ENCODE results near the gene AMFR. TPM values are rescaled to one million over a fixed set of nuclear protein-coding genes. Genes with fewer than 3 reads are reported as not detected.

Gene AMFR
- total RNA-seq = 251 and 306 TPM in 2 replicates

GRCh38 chr16:56425439-56425832, at the start of gene AMFR:
AMFR (minus strand) TSS chr16:56425545; CDS start chr16:56425327, 218 bp downstream.
- DNase-seq (ENCODE audit: low read depth in 2 of 2) = peak; percentile 45 to 86

GRCh38 chr16:56470666-56471065, 45.3 kb upstream of the AMFR start:
- DNase-seq (ENCODE audit: low read depth in 2 of 2) = no peak

GRCh38 chr16:56470232-56470631, 44.9 kb upstream of the AMFR start:
- DNase-seq (ENCODE audit: low read depth in 2 of 2) = no peak

- no peak for DNase-seq (ENCODE audit: low read depth in 2 of 2)
Observed at GRCh38 chr16:56469748-56470147, 44.4 kb upstream of the AMFR start.

DNA sequence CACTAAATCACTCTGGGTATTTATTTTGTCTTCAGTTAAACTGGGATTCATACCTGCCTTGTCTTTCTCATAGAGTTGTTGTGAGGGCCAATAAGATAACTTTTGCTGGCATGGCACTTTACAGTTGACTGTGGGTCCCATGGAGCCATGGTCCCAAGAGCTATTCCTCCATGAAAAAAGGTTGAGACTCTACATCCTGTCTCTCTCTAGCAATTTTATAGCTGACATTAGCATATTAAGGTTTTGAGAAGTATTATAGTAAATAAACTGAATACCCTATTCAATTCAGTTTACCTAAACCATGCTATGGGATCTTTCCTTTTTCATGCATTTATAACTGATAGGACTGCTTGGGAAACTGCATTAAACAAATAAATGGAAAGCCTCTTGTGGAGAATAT, 43.5 kb upstream of the AMFR start:
- no peak for DNase-seq (ENCODE audit: low read depth in 2 of 2)

DNA sequence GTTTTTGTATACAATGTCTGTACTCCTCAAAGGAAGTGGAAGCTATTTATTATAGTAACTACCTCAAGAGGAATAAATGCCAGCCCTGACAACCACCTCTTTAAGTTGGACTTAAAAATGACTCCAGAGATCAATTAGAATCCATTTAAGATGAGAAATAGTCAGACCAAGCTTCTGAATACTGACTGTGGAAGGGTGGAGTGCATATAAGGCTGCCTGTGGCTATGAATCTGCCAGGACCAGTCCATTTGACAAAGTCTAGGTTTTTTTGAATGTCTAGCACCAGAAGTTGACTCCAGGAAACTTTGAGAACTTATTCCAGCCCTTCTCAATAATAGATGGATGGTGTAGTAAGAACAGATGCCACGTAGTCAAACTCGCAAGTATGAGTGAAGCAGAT, 41.0 kb upstream of the AMFR start:
- no peak for DNase-seq (ENCODE audit: low read depth in 2 of 2)

GRCh38 chr16:56463153-56463552, 37.8 kb upstream of the AMFR start:
- DNase-seq (ENCODE audit: low read depth in 2 of 2) = no peak

- DNase-seq (ENCODE audit: low read depth in 2 of 2) = no peak
Observed at GRCh38 chr16:56462064-56462796, 36.9 kb upstream of the AMFR start.

DNA sequence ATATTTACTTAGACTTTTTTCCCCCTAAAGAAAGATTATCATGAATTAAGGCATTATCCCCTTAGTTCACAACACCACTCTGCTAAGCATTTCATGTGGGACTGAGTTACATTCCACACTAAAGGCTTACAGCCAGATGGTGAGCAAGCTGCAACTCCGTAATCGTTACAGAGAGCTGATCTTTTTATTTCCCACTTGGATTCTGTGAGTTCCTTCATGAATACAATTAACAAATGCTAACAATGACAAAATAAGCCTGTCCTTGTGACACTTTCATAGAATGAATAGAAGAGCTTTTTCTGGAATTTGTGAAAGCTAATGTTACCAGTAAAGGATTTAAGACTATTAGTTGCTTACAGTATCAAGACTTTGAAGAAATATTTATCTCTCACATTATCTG, 34.8 kb upstream of the AMFR start:
- DNase-seq (ENCODE audit: low read depth in 2 of 2) = no peak

DNA sequence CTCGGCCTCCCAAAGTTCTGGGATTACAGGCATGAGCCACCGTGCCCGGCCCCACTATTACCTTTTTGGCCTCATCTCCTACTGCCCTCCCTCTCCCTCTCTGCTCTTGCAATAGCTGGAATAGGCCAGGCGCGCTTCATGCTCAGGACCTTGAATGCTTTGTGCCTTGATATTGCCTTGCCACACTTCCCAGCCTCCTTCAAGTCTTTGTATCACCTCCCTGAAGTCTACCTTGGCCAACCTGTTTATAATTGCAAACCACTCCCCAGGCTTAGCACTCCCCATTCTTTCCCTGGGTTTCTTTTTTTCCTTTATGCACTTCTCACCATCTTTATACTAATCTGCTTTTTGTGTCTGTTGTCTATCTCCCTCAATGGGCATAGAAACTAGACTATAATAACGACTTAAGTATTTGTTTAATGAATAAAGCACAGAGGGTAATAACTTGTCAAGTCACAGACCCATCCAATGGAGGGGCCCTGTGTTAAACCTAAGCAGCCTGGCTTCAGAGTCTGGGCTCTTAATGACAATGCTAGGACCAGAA, 32.7 kb upstream of the AMFR start:
- DNase-seq (ENCODE audit: low read depth in 2 of 2) = no peak

DNA sequence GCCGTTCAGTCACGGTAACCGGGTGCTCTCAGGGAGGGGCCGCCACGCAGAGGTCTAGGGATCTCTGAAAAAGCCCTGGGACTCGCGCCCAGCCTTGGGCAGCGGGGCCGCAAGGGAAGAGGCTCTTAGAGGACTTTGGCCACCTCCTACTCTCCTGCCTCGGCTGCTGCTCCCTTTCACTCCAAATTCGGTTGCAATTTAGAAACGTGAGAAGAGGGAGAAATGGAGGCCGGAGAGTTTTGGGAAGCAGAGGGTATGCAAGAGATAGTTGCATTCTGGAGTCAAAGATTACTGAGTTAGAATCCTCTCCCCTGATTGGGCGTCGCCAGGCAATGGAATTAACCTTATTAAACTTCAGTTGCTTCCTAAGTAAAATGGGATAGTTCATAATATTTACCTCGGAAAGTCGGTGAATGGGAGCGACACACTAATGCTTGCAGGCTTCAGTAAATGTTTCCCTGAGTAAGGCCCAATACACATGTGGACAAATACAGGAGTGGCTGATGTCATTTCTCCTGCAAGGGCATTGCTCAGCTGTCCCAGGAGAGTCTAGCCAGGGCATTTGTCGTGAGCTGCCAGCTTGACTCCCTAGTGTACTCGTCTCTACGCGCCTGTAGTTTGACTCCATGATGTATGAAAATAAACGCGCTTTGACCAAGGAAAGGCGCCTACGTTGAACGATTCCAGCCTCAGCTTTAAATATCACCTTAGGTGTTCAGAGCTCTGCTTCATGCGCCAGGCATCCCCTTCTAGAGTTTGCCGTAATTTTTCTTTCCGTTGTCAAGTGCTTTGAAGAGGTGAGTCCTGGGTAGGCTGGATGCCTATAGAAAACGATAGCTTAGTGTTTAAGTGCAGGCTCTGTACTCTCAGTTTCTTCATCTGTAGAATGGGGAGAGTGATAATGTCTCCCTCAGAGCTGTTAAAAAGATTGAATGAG, 26.7 kb upstream of the AMFR start:
- DNase-seq (ENCODE audit: low read depth in 2 of 2) = peak; percentile 36 to 69

DNA sequence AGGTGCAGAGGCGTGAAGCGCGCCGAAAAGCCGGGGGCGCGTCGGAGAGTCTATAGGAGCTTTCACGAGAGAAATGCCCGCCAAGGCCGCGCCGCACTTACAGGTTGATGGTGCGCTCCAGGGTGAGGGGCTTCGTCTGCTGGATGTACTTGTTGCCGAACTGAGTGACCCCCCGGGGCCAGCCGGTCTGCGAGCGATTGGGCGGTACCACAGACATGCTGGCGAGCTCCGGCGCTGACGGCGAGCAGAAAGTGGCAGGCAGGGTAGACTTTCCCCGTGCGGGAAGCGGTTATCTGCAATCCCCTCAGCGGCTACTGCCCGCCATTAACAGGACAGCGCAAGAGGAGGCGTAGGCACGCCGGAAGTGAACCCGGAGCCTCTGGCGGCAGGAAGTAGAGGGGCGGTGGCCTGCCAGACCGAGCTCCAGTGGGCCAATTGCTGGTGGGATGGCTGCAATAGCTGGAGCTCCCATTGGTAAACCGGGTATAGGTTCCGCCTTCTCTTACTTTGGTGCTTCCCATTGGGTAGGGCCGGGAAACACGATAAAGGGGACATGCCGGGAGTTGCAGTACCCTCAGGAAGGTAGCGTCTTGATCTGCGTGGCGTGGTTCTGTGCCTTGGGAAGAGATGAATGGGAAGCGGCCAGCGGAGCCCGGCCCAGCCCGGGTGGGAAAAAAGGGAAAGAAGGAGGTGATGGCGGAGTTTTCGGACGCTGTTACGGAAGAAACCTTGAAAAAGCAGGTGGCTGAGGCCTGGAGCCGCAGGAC, 25.8 kb upstream of the AMFR start, which contains the start of the genes NUDT21 and OGFOD1:
TSS of gene NUDT21 (minus strand) at position 347 of the 767 bp plus-strand sequence. CDS start at position 217, 130 bp downstream.
TSS of gene OGFOD1 (plus strand) at position 569 of the 767 bp plus-strand sequence. CDS start at position 628, 59 bp downstream.
- DNase-seq (ENCODE audit: low read depth in 2 of 2) = peak; percentile 95 to 99

GRCh38 chr16:56450275-56450985, 25.1 kb upstream of the AMFR start:
- DNase-seq (ENCODE audit: low read depth in 2 of 2) = peak in 1 of 2 donors; percentile 2

- no peak for DNase-seq (ENCODE audit: low read depth in 2 of 2)
Observed at GRCh38 chr16:56448005-56448404, 22.7 kb upstream of the AMFR start.

DNA sequence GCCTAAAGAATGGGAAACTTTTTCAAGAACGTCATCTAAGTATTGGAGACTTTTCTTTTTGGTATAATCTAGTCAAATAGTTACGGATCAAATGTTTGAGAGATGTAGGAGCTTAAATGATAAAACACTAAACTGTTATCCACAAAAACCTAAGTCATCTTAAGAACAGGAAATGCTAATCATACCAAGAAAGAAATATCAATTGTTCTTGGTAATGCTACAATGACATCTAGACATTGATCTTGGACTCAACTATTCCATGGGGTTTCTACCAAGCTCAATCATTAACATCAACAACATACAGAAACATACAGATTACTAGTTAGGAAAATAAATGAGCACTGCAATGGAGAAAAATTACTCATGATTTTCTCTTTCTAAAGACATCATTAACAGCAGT, 21.9 kb upstream of the AMFR start:
- no peak for DNase-seq (ENCODE audit: low read depth in 2 of 2)

DNA sequence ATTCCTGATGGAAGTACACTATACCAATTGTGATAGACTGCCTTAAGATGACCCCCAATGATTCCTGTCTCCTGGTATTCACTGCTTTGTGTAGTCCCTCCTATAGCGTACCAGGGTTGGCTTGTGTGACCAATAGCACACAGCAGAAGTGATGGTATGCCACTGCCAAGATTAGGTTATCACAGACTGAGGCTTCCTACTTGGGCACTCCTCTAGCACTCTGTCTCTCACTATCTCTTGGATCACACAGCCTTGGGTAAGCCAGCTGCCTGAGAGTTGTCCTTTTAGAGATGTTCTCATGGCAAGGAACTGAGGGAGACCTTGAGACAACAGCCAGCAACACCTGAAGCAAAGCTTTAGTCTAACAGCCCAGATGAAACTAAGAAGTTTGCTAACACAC, 12.7 kb upstream of the AMFR start:
- no peak for DNase-seq (ENCODE audit: low read depth in 2 of 2)

DNA sequence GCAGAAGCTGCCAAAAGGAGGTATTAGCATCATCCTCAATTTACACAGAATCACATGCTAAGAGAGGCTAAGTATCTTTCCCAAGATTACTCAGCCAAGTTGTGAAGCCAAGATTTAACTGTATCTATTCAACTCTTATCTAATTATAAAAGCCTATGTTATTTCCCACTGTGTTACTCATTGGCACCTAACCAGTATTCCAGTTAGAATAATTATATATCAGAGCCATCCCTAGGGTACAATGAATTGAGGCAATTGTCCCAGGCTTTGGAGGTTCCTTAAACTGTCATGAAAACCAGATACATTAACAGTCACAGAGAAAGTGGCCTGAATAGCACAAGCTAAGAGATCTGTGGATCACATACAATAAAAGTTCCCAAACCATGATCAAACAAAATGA, 10.9 kb upstream of the AMFR start:
- no peak for DNase-seq (ENCODE audit: low read depth in 2 of 2)

- no peak for DNase-seq (ENCODE audit: low read depth in 2 of 2)
Observed at GRCh38 chr16:56428091-56428490, 2.7 kb upstream of the AMFR start.

DNA sequence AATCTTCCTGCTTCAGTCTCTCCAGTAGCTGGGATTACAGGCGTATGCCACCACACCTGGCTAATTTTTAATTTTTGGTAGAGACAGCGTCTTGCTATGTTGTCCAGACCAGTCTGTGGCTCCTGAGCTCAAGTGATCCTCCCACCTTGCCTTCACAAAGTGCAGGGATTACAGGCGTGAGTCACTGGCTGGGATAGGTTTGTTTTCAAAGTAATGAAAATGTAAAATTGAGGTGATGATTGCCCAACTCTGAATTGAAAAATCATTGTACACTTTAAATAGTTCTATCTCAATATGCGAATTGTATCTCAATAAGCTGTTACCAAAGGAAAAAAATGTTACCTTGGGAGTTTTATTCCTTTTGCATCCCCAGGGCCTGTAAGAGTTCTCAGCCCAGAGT, 1.2 kb upstream of the AMFR start:
- DNase-seq (ENCODE audit: low read depth in 2 of 2) = no peak

DNA sequence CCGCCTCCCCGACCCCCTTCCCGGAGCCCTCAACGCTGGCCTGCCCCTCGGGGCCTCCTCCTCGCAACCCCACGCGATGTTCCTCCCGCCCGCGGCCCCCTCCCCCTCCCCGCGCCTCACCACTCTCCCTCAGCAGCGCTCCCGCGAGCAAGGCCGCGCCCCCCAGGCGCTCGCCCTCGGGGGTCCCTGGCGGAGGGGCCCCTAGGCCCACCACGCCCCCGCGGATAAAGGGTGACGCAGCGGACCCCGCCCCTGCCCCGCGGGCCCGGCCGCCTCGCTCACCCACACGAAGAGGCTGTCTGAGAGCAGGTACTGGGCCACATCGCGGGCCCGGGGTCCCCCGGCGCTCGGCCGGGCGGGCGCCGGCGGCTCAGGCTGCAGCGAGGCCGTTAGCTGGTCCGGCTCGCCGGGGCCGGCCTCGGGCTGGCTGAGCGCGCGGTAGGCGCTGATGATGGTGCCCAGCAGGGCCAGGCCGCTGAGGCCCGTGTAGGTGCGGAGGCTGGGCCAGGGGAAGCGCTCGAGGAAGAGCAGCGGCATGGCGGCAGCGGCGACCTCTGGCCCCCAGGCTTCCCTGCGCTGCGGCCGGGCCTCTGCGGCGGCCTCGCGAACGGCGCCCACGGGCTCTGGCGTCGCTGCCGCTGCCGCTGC, 430 bp downstream of the AMFR start:
- peak in 1 of 2 donors; percentile 46 for DNase-seq (ENCODE audit: low read depth in 2 of 2)

Data from dermis microvascular lymphatic vessel endothelial cell (primary cell).